HG03520 (cell line): Measurements from ENCODE around the gene TREML2.
"Not testable (repeated sequence)": the region's sequence is repeated elsewhere in the genome, so short reads cannot be mapped to it uniquely, and the experiment has no call there.

Experiments
- ATAC-seq: cut with Tn5 transposase; IDR thresholded peaks from one replicate; pipeline ENCODE4 v1.9.1; 2021; ENCODE audit warnings: mild to moderate bottlenecking, moderate library complexity; ENCODE audit not compliant: unreplicated experiment

The TREML2 gene, protein sequence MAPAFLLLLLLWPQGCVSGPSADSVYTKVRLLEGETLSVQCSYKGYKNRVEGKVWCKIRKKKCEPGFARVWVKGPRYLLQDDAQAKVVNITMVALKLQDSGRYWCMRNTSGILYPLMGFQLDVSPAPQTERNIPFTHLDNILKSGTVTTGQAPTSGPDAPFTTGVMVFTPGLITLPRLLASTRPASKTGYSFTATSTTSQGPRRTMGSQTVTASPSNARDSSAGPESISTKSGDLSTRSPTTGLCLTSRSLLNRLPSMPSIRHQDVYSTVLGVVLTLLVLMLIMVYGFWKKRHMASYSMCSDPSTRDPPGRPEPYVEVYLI

GRCh38 chr6:41200901-41201763 is at the start of gene TREML2:
Gene TREML2, minus strand, starts transcription at chr6:41201149. Its CDS starts 141 bp downstream, at chr6:41201008.
- ATAC-seq: no peak

GRCh38 chr6:41247882-41248705 is 47.1 kb upstream of the TREML2 start:
- no peak for ATAC-seq

DNA sequence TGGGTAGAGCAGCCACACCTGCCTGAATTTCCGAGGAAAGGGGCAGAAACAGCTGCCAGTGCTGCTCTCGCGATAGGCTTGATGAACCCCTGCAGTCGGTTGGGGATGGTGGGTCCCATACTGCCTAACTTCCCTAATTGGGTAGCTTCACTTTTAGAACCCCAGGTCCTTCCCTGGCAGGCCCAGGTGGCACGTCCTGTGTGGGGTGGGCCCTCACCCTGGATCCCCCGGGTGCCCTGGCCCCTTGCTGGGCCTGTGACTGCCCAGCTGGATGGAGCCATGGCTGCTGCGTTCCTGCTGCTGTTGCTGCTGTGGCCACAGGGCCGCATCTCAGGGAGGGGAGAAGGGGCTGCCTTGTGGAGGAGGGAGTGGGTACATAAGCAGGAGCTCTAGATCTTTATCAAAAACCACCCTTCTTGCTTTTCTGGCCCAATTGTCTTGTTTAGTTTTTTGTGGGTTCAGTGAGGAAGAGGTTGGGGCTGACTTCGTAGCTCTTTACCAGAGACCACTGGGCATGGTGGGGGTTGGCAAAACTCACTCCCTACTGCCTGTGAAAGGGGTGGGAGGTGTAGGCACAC is 46.4 kb upstream of the TREML2 start:
- ATAC-seq: no peak

GRCh38 chr6:41246529-41246928 is 45.6 kb upstream of the TREML2 start:
- not testable (repeated sequence) for ATAC-seq

DNA sequence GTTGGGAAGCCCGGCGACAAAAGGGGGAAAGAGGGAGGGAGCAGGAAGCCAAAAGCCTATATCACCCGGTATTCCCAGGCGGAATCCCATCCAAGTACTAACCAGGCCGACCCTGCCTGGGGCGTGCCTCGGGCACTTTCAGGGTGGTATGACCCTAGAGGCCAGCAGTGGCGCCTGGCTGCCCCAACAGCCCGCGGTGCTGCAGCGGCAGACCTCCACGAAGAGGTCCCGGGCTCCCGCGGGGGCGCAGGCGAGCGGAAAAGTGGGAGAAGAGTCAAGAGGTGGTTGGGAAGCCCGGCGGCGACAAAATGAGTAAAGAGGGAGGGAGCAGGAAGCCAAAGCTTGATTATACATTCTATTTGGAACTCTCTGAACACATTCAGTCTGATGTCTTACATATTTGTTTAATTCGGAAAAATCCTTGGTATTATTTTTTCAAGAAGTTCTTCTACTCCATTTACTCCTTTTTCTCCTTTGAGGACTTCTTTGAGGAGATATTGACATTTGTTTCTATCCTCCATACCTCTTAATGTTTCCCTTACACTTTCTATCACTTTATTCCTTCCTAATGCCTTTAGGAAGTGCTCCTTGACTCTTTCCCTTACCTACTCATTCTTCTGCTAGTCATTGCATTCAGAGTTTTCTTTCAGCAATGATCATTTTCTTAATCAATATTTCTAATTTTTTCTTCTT is 38.7 kb upstream of the TREML2 start:
- no peak for ATAC-seq

GRCh38 chr6:41237128-41237527 is 36.2 kb upstream of the TREML2 start:
- no peak for ATAC-seq

- no peak for ATAC-seq
Observed at GRCh38 chr6:41236276-41236675, 35.3 kb upstream of the TREML2 start.

DNA sequence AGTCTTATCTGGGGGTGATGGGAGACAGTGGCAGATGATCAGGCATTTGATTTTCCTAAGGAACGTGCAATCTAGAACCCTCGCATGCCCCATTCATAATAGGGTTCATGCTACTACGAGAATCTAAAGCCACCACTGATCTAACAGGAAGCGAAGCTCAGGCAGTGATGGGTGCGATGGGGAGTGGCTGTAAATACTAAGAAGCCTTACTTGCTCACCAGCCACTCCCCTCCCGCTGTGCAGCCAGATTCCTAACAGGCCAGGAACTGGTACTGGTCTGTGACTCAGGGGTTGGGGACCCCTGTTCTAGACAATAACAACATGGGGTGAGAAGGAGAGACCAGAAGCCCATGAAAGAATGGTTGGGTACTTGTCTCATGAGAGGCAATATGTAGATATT is 31.7 kb upstream of the TREML2 start:
- ATAC-seq: no peak

- ATAC-seq: no peak
Observed at GRCh38 chr6:41231246-41231645, 30.3 kb upstream of the TREML2 start.

DNA sequence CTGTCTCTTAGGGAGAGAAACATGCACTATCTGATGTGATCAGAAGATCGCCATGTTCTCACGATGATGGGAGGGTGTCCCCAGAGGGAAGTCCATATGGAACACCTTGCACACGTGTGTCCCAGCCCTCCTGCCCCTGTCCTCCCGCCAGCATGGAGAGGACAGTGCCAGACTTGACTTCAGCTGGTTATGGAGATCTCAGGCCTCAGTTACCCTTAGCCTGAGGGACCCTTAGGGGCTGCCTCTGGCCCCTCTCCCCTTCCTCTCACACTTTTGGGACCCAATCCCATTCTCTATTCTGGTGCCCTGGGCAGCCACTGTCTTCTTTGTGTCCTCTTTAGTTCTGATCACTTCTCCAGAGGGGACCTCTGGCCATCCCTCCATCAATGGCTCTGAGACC is 28.8 kb upstream of the TREML2 start:
- ATAC-seq: no peak

GRCh38 chr6:41228616-41229015 is 27.7 kb upstream of the TREML2 start:
- ATAC-seq: no peak

DNA sequence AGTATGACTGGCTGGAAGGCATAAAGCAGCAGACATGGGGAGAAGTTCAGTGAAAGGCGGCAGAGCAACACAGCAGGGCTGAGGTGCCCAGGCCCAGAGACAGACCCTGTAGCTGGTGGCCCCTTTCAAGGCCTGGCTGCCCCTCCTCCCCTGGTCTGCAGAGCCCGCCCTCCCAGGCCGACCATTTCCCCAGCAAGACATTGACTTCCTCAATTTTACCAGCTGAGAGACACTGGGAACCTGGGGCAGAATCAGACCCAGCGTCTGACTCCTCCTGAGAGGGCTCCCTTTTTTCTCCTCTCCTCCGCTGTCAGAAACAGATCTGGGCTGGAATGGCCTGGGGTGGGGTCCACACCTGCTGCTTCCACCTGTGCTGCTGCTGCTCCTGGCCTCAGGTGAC is 27.1 kb upstream of the TREML2 start, which contains the start of gene TREML4:
Gene TREML4, plus strand, starts transcription at position 254 of the 400 bp plus-strand sequence. Its CDS starts 79 bp downstream, at position 333.
- ATAC-seq: no peak

- no peak for ATAC-seq
Observed at GRCh38 chr6:41226752-41227151, 25.8 kb upstream of the TREML2 start.

DNA sequence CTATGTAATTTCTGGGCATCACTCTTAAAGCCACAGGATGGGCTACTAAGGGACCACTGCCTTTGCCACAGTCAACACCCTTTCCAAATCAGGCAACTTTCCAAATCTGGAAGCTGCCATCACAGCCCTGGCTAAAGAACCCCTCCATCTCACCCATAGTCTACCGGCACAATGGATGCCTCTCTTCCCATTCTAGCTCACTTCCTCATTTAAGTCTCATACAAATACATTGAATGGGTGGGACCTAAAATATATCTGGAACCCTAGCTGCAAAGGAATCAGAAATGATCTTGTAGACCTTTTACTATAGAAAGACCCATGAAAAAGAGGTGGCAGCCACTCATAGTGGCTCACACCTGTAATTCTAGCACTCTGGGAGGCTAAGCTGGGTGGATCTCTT is 23.9 kb upstream of the TREML2 start:
- no peak for ATAC-seq

- ATAC-seq: no peak
Observed at GRCh38 chr6:41222513-41222912, 21.6 kb upstream of the TREML2 start.

- no peak for ATAC-seq
Observed at GRCh38 chr6:41222045-41222444, 21.1 kb upstream of the TREML2 start.

GRCh38 chr6:41216616-41217015 is 15.7 kb upstream of the TREML2 start:
- no peak for ATAC-seq

GRCh38 chr6:41215777-41216176 is 14.8 kb upstream of the TREML2 start:
- ATAC-seq: no peak

DNA sequence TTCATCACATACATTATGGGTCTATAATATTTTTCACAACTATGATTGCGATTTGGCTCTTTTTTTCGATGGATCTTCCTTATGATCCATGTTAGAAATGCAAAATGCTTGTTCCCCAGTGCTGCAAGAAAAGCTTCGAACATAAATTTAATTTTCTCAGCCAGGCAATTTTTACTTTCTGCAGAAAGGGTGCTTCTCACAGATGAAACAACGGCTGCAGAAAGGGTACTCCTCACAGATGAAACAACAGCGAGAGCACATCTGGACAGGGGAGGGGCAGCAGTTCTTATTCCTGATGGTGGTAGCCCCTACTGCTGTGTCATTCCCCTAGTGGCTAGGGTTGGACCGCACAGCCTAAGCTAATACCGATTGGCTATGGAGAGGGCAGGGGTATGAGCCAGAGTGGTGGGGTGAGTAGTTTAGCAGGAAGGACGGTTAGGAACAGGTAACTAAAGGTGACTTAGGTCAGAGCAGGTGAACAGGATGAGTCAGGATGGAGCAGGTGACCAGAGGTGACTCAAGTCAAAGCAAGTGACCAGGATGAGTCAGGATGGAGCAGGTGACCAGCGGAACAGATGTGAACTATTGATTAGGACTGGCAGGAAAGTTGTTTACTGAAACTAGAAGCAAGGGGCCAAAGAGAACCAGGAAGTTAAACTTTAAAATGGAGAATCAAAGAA is 13.8 kb upstream of the TREML2 start:
- ATAC-seq: no peak
